Right lung (tissue), 10 donors: ENCODE results near the gene TBC1D22B. TPM values are rescaled to one million over a fixed set of nuclear protein-coding genes. Genes with fewer than 3 reads are reported as not detected.

Experiments
- DNase-seq, 2 donors: peaks; one replicate each; pipeline ENCODE4 v3.0.0-alpha.2; 2013
- long read RNA-seq, 8 donors: transcript quantifications; one replicate each; lab custom pipeline, GENCODE V29; 2026
- polyA plus RNA-seq, 5 donors: library from polyadenylated mRNA; unstranded; fragments of 120-200 nt; gene quantifications; one replicate each; pipeline versions ENCODE4 v1.2.1 to v1.2.3, GENCODE V29; 2013; ENCODE audit warnings: inconsistent platforms in 1 of 5, low replicate concordance in 1 of 5; ENCODE audit not compliant: insufficient read length in 5 of 5, insufficient read depth in 1 of 5

Gene TBC1D22B, protein sequence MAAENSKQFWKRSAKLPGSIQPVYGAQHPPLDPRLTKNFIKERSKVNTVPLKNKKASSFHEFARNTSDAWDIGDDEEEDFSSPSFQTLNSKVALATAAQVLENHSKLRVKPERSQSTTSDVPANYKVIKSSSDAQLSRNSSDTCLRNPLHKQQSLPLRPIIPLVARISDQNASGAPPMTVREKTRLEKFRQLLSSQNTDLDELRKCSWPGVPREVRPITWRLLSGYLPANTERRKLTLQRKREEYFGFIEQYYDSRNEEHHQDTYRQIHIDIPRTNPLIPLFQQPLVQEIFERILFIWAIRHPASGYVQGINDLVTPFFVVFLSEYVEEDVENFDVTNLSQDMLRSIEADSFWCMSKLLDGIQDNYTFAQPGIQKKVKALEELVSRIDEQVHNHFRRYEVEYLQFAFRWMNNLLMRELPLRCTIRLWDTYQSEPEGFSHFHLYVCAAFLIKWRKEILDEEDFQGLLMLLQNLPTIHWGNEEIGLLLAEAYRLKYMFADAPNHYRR
- polyA plus RNA-seq = 10 to 100 TPM; 11.8 to 14.2 (median 12.8) TPM
- long read RNA-seq, donor 1, partial matches to known transcripts = 0 of 4 reads
- long read RNA-seq, donor 1, other reads (novel, unspliced or antisense) = 0 of 4 reads
- long read RNA-seq, donor 2, partial matches to known transcripts = 0 of 1 reads
- long read RNA-seq, donor 2, other reads (novel, unspliced or antisense) = 0 of 1 reads
- long read RNA-seq, donor 3 = 0 reads
- long read RNA-seq, donor 4, partial matches to known transcripts = 0 of 1 reads
- long read RNA-seq, donor 4, other reads (novel, unspliced or antisense) = 0 of 1 reads
- long read RNA-seq, donor 5, partial matches to known transcripts = 11 of 11 reads
- long read RNA-seq, donor 5, other reads (novel, unspliced or antisense) = 0 of 11 reads
- long read RNA-seq, donor 6, partial matches to known transcripts = 0 of 3 reads
- long read RNA-seq, donor 6, other reads (novel, unspliced or antisense) = 0 of 3 reads
- long read RNA-seq, donor 7 = 0 reads
- long read RNA-seq, donor 8 = 0 reads

- peak; percentile 89 to 90 for DNase-seq
Measured at GRCh38 chr6:37257634-37258404, at the start of gene TBC1D22B, which contains the start of gene TMEM217. TBC1D22B (plus strand) TSS chr6:37257772; CDS start chr6:37257918, 146 bp downstream. TMEM217 (minus strand) TSS chr6:37258144; CDS start chr6:37219030, 39,114 bp downstream.

DNA sequence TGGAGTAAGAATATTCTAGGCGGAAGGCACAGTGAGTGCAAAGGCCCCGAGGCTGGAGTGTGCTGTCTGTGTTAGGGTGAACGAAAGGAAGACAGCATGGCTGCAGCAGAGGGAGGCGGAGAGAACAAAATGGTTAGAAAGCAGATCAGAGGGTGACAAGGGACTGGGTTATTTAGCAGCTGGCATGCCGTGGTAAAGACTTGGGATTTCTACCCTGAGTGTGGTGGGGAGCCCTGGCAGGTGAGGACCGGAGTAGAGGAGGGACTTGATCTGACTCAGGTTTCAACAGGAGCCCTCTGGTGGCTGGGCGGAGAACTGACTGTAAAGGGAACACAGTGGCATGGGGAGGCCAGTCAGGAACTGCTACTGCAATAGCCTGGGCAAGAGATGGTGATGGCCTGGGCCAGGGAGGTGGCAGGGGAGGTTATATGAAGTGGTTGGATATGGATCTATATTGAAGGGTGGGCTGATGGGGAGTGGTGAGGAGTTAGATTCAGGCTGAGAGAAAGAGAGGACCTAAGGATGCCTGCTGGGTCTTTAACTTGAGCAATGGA, 49.6 kb upstream of the TBC1D22B start:
- DNase-seq = peak in 1 of 2 donors; percentile 27

DNA sequence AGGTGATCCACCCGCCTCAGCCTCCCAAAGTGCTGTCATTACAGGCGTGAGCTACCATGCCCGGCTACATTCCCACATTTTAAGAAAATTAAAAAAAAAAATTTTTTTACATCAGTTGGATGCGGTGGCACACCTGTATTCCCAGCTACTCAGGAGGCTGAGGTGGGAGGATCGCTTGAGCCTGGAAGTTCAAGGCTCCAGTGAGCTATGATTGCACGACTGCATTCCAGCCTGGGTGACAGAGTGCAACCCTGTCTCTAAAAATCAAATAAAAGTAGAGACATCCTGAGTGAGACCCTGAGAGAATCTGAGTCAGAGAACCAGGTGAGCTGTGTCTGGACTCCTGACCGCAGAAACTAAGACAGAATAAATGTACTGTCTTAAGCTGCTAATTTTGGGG, 48.8 kb upstream of the TBC1D22B start:
- DNase-seq = no peak

DNA sequence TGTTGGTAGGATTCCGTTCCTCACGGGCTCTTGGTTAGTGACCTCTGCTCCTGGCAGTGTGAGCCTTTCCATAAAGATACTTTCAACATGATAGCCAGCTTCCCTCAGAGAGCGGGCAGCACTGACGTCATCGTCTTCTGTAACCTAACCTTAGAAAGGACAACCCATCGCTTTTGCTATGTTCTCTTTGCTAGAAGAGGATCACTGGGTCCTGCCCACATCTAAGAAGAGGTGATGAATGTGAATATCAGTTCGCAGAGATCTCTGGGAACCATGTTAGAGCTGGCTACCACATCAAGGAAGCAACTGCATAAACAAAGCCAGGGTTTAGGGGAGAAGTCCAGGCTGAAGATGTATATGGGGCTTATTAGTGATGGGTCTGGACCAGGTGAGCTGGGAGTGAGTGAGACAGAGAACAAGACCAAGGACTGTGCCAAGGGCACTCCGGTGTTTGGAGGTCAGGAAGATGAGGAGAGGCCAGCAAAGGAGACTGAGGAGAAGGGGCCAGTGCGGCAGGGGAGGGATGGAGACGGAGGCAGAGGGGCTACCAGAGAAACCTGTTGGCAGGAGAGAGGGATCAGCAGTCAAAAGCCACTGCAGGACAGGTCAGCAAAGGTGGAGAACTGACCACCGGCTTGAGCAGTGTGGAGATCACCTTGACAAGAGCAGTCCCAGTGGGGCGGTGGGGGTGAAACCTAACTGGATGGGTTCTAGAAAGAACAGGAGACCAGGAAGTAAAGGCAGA, 47.9 kb upstream of the TBC1D22B start:
- DNase-seq = no peak

DNA sequence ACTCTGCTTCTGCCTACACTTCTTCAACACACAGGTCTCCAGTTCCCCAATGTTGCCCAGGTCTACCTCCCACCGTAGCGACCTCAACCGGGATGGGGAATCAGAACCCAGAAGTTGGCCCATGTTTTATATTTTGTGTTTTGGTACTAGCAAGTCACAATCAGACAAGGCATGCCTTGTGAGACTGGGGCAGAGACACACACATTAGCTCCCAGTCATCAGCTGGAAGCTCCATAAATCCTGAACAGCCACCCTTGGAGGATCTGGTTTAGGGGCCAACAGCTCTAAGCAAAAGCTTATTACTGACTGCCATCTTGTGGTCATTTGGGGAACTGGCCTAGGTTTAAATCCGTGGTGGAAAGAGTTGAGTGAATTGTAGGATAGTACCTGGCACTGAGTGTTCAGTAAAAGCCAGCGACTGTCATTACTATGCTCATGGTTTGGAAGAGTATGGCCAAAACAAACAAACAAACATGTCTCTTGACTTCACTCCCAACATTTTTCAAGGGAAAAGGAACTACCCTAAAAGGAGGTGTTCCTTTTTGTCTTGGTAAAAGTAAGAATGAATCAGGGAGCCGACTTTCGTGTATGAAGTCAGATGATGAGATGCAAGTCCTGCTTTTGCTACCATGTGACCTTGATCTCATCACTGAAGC, 47.1 kb upstream of the TBC1D22B start:
- DNase-seq = peak; percentile 50 to 76

GRCh38 chr6:37212268-37212667, 45.3 kb upstream of the TBC1D22B start:
- no peak for DNase-seq

GRCh38 chr6:37218061-37218460, 39.5 kb upstream of the TBC1D22B start:
- no peak for DNase-seq

DNA sequence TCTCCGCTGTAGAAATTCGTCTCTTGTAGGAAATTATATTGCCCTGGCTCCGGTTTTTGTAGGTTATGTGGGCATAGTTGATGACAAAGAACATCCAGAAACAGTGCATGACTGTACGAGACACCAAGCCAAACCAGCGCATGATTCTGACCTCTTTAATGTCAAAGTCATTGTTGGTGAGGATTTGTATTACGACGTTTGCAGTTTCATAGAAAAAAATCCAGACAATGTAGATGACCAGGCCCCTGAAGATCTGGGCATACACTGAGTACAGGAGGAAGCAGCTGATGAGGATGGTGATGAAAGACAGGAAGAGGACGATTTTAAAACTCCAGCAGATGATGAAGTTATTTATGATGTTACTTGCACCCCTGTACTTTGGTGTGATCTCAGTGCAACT, 39.1 kb upstream of the TBC1D22B start:
- DNase-seq = no peak

DNA sequence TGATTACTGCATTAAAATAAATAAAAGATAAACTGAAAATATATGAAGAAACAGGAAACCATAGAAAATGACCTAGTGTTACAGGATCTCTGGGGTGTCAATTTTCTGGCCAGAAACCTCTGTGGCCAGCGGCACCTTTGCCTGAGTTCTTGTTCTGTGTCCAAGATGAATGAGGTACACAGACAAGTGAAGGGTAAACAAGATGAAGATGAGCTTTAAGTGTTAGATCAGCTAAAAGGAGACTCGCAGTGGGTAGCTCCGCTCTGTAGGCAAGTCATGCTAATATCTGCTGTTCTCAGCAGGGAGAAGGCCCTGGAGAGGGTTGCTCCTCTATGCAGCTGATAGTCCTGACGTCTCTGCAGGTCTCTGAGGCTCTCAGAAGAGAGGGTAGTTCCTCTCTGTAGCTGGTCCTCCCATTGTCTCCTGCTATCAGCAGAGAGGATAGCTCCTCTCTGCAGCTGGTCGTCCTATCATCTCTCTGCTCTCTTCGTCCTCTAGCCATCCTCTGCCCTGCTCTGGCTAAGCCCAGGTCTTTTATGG, 35.9 kb upstream of the TBC1D22B start:
- DNase-seq = no peak

- DNase-seq = peak; percentile 81 to 84
Measured at GRCh38 chr6:37222125-37222967, 35.2 kb upstream of the TBC1D22B start.

DNA sequence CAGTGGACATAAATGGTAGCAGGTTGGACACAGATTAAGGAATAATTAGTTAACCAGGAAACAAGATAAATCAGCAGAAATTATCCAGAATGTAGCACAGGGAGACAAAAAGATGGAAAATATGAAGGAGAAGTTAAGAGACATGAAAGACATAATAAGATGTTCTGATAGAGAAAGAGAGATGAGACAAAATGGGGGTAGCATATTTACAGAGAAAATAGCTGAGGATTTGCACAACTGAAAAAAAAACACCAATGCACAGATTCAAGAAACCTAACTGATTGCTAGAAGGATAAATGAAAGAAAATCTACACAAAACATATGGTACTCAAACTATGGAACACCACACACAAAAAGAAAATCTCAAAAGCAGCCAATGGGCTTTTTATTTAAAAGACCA, 34.6 kb upstream of the TBC1D22B start:
- no peak for DNase-seq

DNA sequence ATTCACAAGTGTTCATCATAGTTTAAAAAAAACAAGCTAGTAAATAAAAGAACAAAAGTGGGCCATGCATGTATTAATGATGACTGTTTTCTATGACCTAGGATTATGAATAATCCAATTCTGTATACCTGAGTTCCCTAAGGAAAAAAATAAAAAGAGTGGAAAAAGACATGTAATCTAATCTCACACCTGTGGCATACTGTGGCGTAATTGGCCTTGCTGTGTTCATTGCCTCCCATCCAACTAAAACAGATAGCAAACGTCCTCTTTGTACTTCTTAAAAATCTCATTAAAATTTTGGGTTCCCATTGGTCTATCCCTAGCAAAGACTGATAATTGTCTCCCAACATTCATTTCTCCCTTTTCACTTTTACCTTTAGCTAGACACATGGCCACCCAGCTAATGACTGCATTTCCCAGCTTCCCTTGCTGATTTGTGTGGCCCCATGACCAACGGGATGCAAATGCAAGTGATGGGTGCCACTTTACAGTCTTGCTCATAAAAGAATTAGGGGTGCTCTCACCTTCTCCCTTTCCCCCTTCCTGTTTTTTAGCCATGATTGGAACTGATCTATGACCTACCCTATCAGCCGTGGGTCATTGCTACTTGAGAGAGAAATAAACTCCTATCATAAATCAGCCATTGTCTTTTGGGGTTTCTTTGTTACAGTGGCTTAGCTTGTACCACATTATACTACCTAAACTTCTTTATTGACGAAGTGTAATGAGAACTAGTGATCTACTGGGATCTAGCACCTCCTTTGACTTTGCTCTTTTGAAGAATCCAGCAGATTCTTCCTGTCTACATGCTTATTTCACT, 32.0 kb upstream of the TBC1D22B start:
- DNase-seq = no peak

DNA sequence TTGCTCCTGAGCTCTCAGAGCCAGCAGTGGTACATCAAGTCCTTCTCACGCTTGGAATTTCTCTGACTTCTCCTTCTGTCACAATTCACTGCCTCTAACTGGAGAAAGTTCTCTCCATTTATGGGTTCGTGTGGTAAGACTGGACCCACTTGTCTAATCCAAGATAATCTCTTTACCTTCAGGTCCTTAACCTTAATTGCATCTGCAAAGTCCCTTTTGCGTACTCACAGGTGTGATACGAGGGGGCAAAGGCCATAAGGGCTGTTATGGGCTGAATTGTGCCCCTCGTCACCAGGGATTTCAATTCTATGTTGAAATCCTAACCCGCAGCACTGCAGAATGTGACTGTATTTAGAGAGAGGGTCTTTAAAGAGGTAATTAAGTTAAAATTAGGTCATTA, 27.5 kb upstream of the TBC1D22B start:
- no peak for DNase-seq

DNA sequence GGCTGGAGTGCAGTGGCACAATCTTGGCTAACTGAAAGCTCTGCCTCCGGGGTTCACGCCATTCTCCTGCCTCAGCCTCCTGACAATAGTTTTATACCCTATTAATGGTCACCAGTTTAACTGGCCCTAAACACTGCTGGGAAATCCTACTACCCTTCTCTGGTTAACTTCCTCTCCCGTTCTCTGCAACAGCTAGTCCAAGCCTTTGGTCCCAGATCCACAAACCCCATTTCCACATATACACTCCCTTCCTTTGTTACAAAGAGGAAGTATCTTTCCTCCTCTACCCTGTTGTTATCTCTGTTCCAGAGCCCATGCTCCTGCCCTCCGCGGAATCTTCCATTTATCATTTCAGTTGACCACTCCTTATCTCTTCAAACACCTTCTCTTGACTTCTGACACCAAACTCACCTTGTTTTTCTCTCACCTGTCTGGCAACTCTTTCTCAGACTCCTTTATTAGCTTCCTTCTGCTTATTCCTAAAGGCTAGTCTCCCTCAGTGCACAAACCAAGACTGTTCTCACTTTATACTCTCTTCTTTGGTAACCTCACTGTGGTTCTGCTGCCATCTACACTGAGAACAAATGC, 25.0 kb upstream of the TBC1D22B start:
- no peak for DNase-seq

DNA sequence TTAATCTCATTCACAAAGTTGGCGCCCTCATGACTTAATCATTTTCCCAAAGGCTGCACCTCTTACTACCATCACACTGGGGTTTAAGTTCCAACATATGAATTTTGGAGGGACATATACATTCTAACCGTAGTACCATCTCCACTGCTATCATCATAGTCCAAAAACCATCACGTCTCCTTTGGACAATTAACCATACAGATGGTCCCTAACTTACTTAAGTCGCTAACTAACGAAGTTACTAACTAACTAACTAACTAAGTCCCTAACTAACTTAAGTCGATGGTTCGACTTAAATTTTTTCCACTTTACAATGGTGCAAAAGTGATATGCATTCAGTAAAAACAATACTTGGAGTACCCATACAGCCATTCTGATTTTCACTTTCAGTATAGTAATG, 24.0 kb upstream of the TBC1D22B start:
- DNase-seq = no peak

DNA sequence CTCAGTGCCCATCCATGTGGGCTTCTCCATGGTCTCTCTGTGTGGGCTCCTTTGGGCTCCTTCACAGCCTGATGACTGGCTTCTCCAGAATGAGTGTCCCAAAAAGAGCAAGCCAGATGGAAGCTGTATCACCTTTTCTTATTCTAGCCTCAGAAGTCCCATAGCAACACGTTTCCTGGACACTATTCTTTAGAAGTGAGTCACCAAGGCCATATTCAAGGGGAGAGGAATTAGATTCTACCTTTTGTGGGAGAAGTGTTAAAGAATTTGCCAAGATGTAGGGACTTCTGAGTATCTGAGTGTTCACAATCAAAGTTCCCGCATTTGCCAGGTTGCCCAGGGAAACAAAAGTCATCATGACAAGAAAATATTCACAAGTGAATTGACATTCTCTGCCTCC, 20.7 kb upstream of the TBC1D22B start:
- DNase-seq = no peak

- no peak for DNase-seq
Measured at GRCh38 chr6:37237789-37238188, 19.8 kb upstream of the TBC1D22B start.
